Endothelial cell of umbilical vein (primary cell): ENCODE results near the gene IRS1. TPM values are rescaled to one million over a fixed set of nuclear protein-coding genes. Genes with fewer than 3 reads are reported as not detected.

ENCODE experiments used
- BruUV-seq: library from RNA; stranded (reverse); fragments of 400-500 nt; replicated peaks from 2 replicates; lab custom pipeline; 2021; lab: Mats Ljungman, UMichigan
- CTCF ChIA-PET: fragments of 300-600, 350-600 bp; sonication (Branson Sonifier 250); formaldehyde crosslinking; loops from one replicate; lab custom pipeline; 2021; ENCODE audit warnings: antibody characterized with exemption, inconsistent platforms; lab: Charles Lee
- POLR2A ChIA-PET: fragments of 300-600, 350-600 bp; sonication (Branson Sonifier 250); formaldehyde crosslinking; loops from one replicate; lab custom pipeline; 2021; ENCODE audit warnings: antibody characterized with exemption, inconsistent platforms; lab: Charles Lee
- DNase-seq: peaks from one replicate; pipeline ENCODE4 v3.0.0-alpha.2; 2011; ENCODE audit warnings: low read depth, low spot score
- FAIRE-seq: peaks from 2 replicates; lab custom pipeline; 2011; peaks lifted over from hg19 to GRCh38; lab: Jason Lieb, UNC
- H2AFZ ChIP-seq: 2 replicates; pipeline ENCODE4 v1.6.0; 2012; ENCODE audit warnings: low read depth, low read length, control low read depth, inconsistent platforms
- H3K27ac ChIP-seq: 2 replicates; pipeline ENCODE4 v1.5.1; 2011; ENCODE audit warnings: low read depth, mild to moderate bottlenecking, control low read depth, low read length, moderate library complexity; ENCODE audit not compliant: insufficient read depth
- H3K27me3 ChIP-seq, 2 experiments: 2 replicates each; pipeline versions ENCODE4 v1.6.0 to v1.6.1; 2011; ENCODE audit warnings: low read length in 2 of 2, mixed read lengths in 1 of 2; ENCODE audit not compliant: control insufficient read depth in 2 of 2, insufficient read depth in 2 of 2
- H3K36me3 ChIP-seq, 2 experiments: 2 replicates in 1 of 2; 3 replicates in 1 of 2; pipeline ENCODE4 v1.5.1; 2011; ENCODE audit warnings: low read length in 2 of 2, mild to moderate bottlenecking in 1 of 2, moderate library complexity in 1 of 2; ENCODE audit not compliant: control insufficient read depth in 2 of 2, insufficient read depth in 2 of 2; ENCODE audit errors: extremely low read depth in 1 of 2
- H3K4me1 ChIP-seq: 3 replicates; pipeline ENCODE4 v1.5.1; 2011; ENCODE audit warnings: mild to moderate bottlenecking, low read length; ENCODE audit not compliant: control insufficient read depth, insufficient read depth; ENCODE audit errors: extremely low read depth
- H3K4me2 ChIP-seq: 2 replicates; pipeline ENCODE4 v1.6.1; 2011; ENCODE audit warnings: low read length, control low read depth, mixed read lengths; ENCODE audit not compliant: insufficient read depth
- H3K4me3 ChIP-seq, 3 experiments: fragments of 200-600 bp in 1 of 3; sonication (generic), shearing (Covaris generic) in 1 of 3; replicated peaks in 1 of 3; 2 replicates each; pipeline ENCODE4 v1.5.1; 2011 to 2016; ENCODE audit warnings: control low read depth in 3 of 3, low read length in 3 of 3, mild to moderate bottlenecking in 2 of 3, inconsistent platforms in 1 of 3, low read depth in 1 of 3, moderate library complexity in 1 of 3; ENCODE audit not compliant: insufficient read depth in 1 of 3
- H3K79me2 ChIP-seq: 2 replicates; pipeline ENCODE4 v1.6.0; 2012; ENCODE audit warnings: low read length, inconsistent platforms; ENCODE audit not compliant: control insufficient read depth, insufficient read depth
- H3K9ac ChIP-seq: replicated peaks from 2 replicates; pipeline ENCODE3; 2011; ENCODE audit warnings: low read length, control low read depth; ENCODE audit not compliant: insufficient read depth; ENCODE audit errors: extremely low read depth
- H3K9me1 ChIP-seq: replicated peaks from 3 replicates; pipeline ENCODE4 v1.6.0; 2011; ENCODE audit warnings: mild to moderate bottlenecking, low read length; ENCODE audit not compliant: control insufficient read depth, insufficient read depth; ENCODE audit errors: extremely low read depth
- H3K9me3 ChIP-seq: replicated peaks from 2 replicates; pipeline ENCODE4 v1.5.1; 2012; ENCODE audit warnings: low read length, inconsistent platforms; ENCODE audit not compliant: control insufficient read depth, insufficient read depth
- H4K20me1 ChIP-seq: replicated peaks from 2 replicates; pipeline ENCODE3; 2011; ENCODE audit warnings: mild to moderate bottlenecking, low read length; ENCODE audit not compliant: control insufficient read depth, insufficient read depth; ENCODE audit errors: extremely low read depth
- EZH2 ChIP-seq: IDR thresholded peaks from 2 replicates; pipeline ENCODE4 v1.6.1; 2012; ENCODE audit warnings: borderline replicate concordance, low read depth, mild to moderate bottlenecking, moderate library complexity, low read length, inconsistent platforms; ENCODE audit not compliant: severe bottlenecking
- FOS ChIP-seq: IDR thresholded peaks from 2 replicates; pipeline ENCODE4 v1.6.1; 2011; ENCODE audit warnings: mild to moderate bottlenecking, low read length, moderate library complexity, borderline replicate concordance; ENCODE audit not compliant: insufficient read depth
- GATA2 ChIP-seq: IDR thresholded peaks from 2 replicates; pipeline ENCODE4 v1.7.0; 2011; ENCODE audit warnings: low read depth, mild to moderate bottlenecking, moderate library complexity, mixed read lengths, low read length; ENCODE audit not compliant: insufficient read length, insufficient read depth
- JUN ChIP-seq: IDR thresholded peaks from 2 replicates; pipeline ENCODE4 v1.6.1; 2011; ENCODE audit warnings: borderline replicate concordance, low read depth; ENCODE audit not compliant: insufficient read length, insufficient read depth
- MYC ChIP-seq: IDR thresholded peaks from one replicate; pipeline ENCODE4 v1.6.1; 2011; ENCODE audit warnings: mild to moderate bottlenecking, low read depth, low read length
- POLR2A ChIP-seq: IDR thresholded peaks from 2 replicates; pipeline ENCODE4 v1.6.1; 2012; ENCODE audit warnings: low read depth, mild to moderate bottlenecking, control low read depth, low read length
- POLR2AphosphoS5 ChIP-seq: IDR thresholded peaks from 2 replicates; pipeline ENCODE4 v1.6.1; 2012; ENCODE audit warnings: low read depth, mild to moderate bottlenecking, control low read depth, low read length, moderate library complexity; ENCODE audit not compliant: insufficient read depth
- dilution Hi-C: fragments of 300-500 bp; cut with MboI; formaldehyde crosslinking; loops from one replicate; pipeline ENCODE4 v1.15.0; 2019; ENCODE audit warnings: low sequenced_read_pairs; ENCODE audit not compliant: extremely low pct_ligation_motif_present
- intact Hi-C: fragments of 100-400 bp; cut with micrococcal nuclease; formaldehyde crosslinking; loops from one replicate; pipeline ENCODE4 v1.10.0; 2022
- polyA plus RNA-seq, 4 experiments: library from polyadenylated mRNA; depleted of rRNA in 3 of 4; stranded (reverse) in 3 of 4; unstranded in 1 of 4; fragments of >200 nt; gene quantifications; 2 replicates each; pipeline versions ENCODE4 v1.2.1 to v1.2.3, GENCODE V29; 2011 to 2012; ENCODE audit warnings: missing spikeins in 1 of 4
- total RNA-seq: library from RNA; stranded (reverse); gene quantifications from 2 replicates; pipeline ENCODE4 v1.2.3, GENCODE V29; 2021
- TF ChIP-seq, protein P1 (sequence below), 2 donors: IDR thresholded peaks; 1 replicate in 1 of 2; 2 replicates in 1 of 2; pipeline ENCODE4 v1.5.1; 2011; ENCODE audit warnings: low read length in 2 of 2, mild to moderate bottlenecking in 2 of 2, moderate library complexity in 2 of 2, control low read depth in 1 of 2, inconsistent platforms in 1 of 2, low read depth in 1 of 2; ENCODE audit not compliant: insufficient read depth in 1 of 2; ENCODE audit errors: extremely low read depth in 1 of 2
- TF ChIP-seq, protein P2 (sequence below): IDR thresholded peaks from 2 replicates; pipeline ENCODE4 v1.6.1; 2011; ENCODE audit not compliant: insufficient read depth, insufficient read length

The IRS1 gene
- total and polyA plus RNA-seq, 2 donors (not counting 3 experiments of a cell fraction or from before 2014, with no cell fraction given) = 0.10 to 0.11 TPM

- H3K9me3 ChIP-seq = no peaks in the 10 kb centered on the region
- CTCF ChIA-PET = no interaction called here
- DNase-seq = no peak
- no peaks in the 10 kb centered on the region for H3K79me2 ChIP-seq
- BruUV-seq = no TSS peak
- dilution Hi-C loops (no loop called here), intact Hi-C loops (no loop called here)
- H3K4me2 ChIP-seq = no peak overlapping the region
- TF ChIP-seq EZH2 (no peak), MYC (no peak)
- H3K36me3 ChIP-seq = no peaks in the 10 kb centered on the region
- POLR2A ChIA-PET = no interaction called here
- no peak overlapping the region for H2AFZ ChIP-seq
- FAIRE-seq = no peak
- H3K9me1 ChIP-seq = no peaks in the 10 kb centered on the region
- no peak overlapping the region for H3K9ac ChIP-seq
- H3K4me1 ChIP-seq = no peaks in the 10 kb centered on the region
- H3K4me3 ChIP-seq = no peak overlapping the region
- H4K20me1 ChIP-seq = no peaks in the 10 kb centered on the region
- no peaks in the 10 kb centered on the region for H3K27me3 ChIP-seq
- H3K27ac ChIP-seq = no peak overlapping the region
These were observed 23.5 kb downstream of the IRS1 start for GRCh38 chr2:226776104-226776503.

GRCh38 chr2:226775032-226775509 lies 24.5 kb downstream of the IRS1 start:
- no TSS peak for BruUV-seq
- POLR2A ChIA-PET = no interaction called here

More at GRCh38 chr2:226775032-226775509, 24.5 kb downstream of the IRS1 start:
- DNase-seq = no peak
- dilution Hi-C loops = no loop called here
- TF ChIP-seq, protein P1, sequence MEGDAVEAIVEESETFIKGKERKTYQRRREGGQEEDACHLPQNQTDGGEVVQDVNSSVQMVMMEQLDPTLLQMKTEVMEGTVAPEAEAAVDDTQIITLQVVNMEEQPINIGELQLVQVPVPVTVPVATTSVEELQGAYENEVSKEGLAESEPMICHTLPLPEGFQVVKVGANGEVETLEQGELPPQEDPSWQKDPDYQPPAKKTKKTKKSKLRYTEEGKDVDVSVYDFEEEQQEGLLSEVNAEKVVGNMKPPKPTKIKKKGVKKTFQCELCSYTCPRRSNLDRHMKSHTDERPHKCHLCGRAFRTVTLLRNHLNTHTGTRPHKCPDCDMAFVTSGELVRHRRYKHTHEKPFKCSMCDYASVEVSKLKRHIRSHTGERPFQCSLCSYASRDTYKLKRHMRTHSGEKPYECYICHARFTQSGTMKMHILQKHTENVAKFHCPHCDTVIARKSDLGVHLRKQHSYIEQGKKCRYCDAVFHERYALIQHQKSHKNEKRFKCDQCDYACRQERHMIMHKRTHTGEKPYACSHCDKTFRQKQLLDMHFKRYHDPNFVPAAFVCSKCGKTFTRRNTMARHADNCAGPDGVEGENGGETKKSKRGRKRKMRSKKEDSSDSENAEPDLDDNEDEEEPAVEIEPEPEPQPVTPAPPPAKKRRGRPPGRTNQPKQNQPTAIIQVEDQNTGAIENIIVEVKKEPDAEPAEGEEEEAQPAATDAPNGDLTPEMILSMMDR (IDR thresholded peaks at IDR 0.05; ENCODE audit: extremely low read depth in 1 of 2, insufficient read depth in 1 of 2, low read depth in 1 of 2, low read length in 2 of 2) = no peak
- TF ChIP-seq POLR2A (no peak), JUN (no peak), FOS (no peak), MYC (no peak), EZH2 (no peak), GATA2 (no peak), POLR2AphosphoS5 (no peak)
- TF ChIP-seq, protein P2, sequence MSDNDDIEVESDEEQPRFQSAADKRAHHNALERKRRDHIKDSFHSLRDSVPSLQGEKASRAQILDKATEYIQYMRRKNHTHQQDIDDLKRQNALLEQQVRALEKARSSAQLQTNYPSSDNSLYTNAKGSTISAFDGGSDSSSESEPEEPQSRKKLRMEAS = no peak
- no peaks in the 10 kb centered on the region for H3K9me3 ChIP-seq
- H3K36me3 ChIP-seq = no peaks in the 10 kb centered on the region
- FAIRE-seq = no peak
- H3K79me2 ChIP-seq = no peaks in the 10 kb centered on the region
- intact Hi-C loops = no loop called here
- no peak overlapping the region for H3K27ac ChIP-seq
- H2AFZ ChIP-seq = no peak overlapping the region
- H3K27me3 ChIP-seq = no peaks in the 10 kb centered on the region
- H3K9ac ChIP-seq = no peak overlapping the region
- no peaks in the 10 kb centered on the region for H4K20me1 ChIP-seq
- no peaks in the 10 kb centered on the region for H3K4me1 ChIP-seq
- no peaks in the 10 kb centered on the region for H3K9me1 ChIP-seq
- H3K4me2 ChIP-seq = no peak overlapping the region
- CTCF ChIA-PET = no interaction called here
- H3K4me3 ChIP-seq = no peak overlapping the region
